Suppressor macrophage (primary cell): ENCODE measurements around the gene RBM4.
"Not testable (repeated sequence)": the region's sequence is repeated elsewhere in the genome, so short reads cannot be mapped to it uniquely, and the experiment has no call there.

Source experiments
- DNase-seq, 4 experiments: peaks; one replicate each; pipeline ENCODE4 v3.0.0-alpha.2; 2020 to 2022

Gene RBM4

GRCh38 chr11:66617155-66617834 lies 21.2 kb upstream of the RBM4 start:
- peak; percentile 93 to 96 (median 96) for DNase-seq

- peak; percentile 30 to 83 (median 62) for DNase-seq
Observed at GRCh38 chr11:66619080-66619554, 19.4 kb upstream of the RBM4 start.

GRCh38 chr11:66624450-66624849 lies 14.1 kb upstream of the RBM4 start:
- no peak for DNase-seq

GRCh38 chr11:66625041-66625751 lies 13.3 kb upstream of the RBM4 start:
- no peak for DNase-seq

- DNase-seq: no peak
Observed at GRCh38 chr11:66625752-66626149, 12.8 kb upstream of the RBM4 start.

GRCh38 chr11:66626382-66626781 lies 12.1 kb upstream of the RBM4 start:
- DNase-seq: no peak

GRCh38 chr11:66626926-66627325 lies 11.6 kb upstream of the RBM4 start:
- DNase-seq: no peak

- DNase-seq: no peak
Observed at GRCh38 chr11:66628061-66628603, 10.4 kb upstream of the RBM4 start.

GRCh38 chr11:66629356-66629755 lies 9.1 kb upstream of the RBM4 start:
- DNase-seq: no peak

- DNase-seq: no peak
Observed at GRCh38 chr11:66631883-66632282, 6.6 kb upstream of the RBM4 start.

- no peak for DNase-seq
Observed at GRCh38 chr11:66632952-66633351, 5.6 kb upstream of the RBM4 start.

- DNase-seq: no peak
Observed at GRCh38 chr11:66636411-66636810, 2.1 kb upstream of the RBM4 start.

- DNase-seq: no peak
Observed at GRCh38 chr11:66637557-66638176, 836 bp upstream of the RBM4 start.

GRCh38 chr11:66639066-66639813 lies 737 bp downstream of the RBM4 start:
- peak; percentile 35 to 52 (median 41) for DNase-seq

- not testable (repeated sequence) for DNase-seq
Observed at GRCh38 chr11:66639814-66640340, 1.4 kb downstream of the RBM4 start.

GRCh38 chr11:66641834-66642233 lies 3.3 kb downstream of the RBM4 start:
- DNase-seq: no peak

GRCh38 chr11:66643745-66644437 lies 5.4 kb downstream of the RBM4 start:
- DNase-seq: no peak

GRCh38 chr11:66646828-66647227 lies 8.3 kb downstream of the RBM4 start:
- DNase-seq: peak in 3 of 4 experiments; percentile 17 to 38 (median 17)

- no peak for DNase-seq
Observed at GRCh38 chr11:66649903-66650302, 11.4 kb downstream of the RBM4 start.

- DNase-seq: no peak
Observed at GRCh38 chr11:66651016-66651415, 12.5 kb downstream of the RBM4 start.

GRCh38 chr11:66652651-66653050 lies 14.1 kb downstream of the RBM4 start:
- DNase-seq: no peak

- DNase-seq: no peak
Observed at GRCh38 chr11:66653123-66653522, 14.6 kb downstream of the RBM4 start.
